NCI-H2081 treated with DMSO at 0.1 percent for 48 hours (cell line): Measurements from ENCODE around the gene OTOP3.

ENCODE experiments used
- DNase-seq: peaks from one replicate; lab custom pipeline; 2025; lab: John Stamatoyannopoulos, UW

OTOP3 gene

DNA sequence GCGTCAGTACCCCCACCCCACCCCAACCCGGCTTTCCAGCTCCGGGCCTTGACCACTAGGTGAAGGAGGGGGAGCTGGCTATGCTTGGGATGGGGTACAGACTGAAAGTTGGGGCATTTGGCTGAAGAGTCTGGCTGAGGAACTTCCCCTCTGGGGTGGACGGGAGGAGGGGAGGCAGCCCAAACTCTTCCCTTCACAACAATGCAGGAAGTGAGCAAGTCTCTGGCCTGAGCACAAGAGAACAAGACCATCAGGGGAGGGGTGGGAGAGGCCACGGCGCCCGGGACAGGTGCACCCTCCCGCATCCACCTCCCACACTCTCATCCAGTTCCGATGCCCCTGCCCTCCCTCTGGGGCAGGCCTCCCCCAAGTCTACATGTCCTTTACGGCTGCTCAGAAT, 18.3 kb upstream of the OTOP3 start:
- DNase-seq, result no peak

- DNase-seq, result no peak
Measured at GRCh38 chr17:74918906-74919305, 16.8 kb upstream of the OTOP3 start.

DNA sequence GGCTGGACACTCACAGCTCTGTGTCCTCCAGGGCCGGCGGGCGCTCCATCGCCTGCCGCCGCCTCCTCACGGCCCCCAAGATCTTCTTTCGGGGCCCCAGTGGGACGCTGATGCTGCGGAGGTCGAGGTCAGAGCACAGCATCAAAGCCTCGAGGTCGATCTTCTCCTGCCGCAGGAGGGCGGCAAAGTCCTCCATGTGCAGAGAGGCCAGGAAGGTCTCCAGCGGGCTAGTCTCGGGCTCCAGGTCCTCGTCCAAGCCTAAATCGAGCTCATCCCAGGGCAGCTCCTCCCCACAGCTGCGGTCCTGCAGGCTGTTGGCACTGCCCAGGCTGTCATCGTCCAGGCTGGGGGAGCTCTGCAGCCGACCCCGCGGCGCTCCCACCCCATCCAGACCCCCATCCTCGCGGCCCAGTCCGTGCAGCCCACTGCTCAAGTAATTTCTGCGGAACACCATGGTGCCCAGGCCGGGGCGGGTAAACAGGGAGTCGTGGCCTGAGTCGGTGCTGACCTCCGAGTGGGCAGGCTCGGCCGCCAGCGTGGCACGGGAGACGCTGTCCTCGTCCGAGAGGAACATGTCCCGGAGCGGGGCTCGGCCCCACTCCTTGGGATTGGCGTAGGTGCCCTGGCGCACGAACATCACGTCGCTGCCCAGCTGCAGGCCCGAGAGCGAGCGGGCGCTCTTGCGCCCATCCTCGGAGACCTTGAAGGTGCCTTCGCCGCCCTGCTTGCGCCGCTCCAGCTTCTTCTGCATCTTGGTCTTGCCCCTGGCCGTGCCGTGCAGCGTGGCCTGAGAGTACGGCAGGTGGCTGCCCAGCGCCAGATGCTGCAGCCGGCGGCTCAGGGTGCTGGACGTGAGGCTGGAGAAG, 16.0 kb upstream of the OTOP3 start:
- no peak for DNase-seq

- no peak for DNase-seq
Measured at GRCh38 chr17:74920306-74920620, 15.4 kb upstream of the OTOP3 start.

GRCh38 chr17:74920642-74921025, 15.1 kb upstream of the OTOP3 start:
- no peak for DNase-seq

DNA sequence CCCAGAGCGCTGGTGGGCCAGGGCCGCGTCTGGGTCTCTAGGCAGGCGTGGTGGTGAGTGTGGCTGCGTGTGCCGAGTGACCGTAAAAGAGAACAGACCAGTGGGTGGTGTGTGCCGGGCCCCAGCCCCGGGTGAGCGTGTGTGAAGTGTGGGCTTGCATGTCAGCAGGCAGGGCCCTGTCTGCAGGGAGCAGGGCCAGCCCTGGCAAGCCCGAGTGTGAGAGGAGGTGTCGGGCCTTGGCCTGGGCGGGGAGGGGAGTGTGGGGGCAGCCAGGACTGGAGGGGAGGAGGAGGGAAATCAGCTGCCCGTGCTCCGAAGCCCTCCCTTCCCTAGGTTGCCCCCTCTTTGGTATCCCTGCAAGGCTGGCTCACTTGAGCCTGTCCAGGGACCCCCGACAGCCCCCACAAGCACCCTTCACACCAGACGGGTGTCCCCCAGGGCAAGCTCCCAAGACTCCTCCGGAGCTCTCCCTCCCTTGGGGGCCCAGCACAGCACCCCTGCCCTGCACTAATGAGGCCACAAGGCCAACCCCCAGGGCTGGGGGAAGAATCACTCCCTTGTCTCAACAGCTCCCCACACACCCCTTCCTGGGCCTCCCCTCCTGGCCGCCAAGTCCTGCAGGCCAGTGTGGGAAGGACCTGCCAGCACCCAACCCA, 14.5 kb upstream of the OTOP3 start:
- DNase-seq, result no peak

DNA sequence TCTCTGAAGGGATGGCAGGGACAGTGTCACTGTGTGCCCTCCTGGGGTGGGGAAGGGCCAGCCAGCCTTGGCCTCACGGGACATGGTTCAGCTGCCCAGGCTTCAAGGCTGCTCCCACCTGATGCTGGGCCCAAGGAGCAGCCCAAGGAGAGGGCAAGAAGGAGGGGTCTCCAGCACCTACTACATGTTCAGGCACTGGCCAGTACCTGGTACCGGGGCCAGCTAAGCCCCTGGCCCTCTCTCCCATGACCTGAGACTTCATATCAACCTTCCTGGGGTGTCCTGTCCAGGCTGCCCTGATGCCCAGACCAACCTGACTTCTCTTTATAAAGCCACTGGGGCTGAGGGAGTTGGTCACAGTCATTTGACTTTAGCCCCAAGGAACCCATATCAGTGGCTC, 13.9 kb upstream of the OTOP3 start:
- no peak for DNase-seq

DNA sequence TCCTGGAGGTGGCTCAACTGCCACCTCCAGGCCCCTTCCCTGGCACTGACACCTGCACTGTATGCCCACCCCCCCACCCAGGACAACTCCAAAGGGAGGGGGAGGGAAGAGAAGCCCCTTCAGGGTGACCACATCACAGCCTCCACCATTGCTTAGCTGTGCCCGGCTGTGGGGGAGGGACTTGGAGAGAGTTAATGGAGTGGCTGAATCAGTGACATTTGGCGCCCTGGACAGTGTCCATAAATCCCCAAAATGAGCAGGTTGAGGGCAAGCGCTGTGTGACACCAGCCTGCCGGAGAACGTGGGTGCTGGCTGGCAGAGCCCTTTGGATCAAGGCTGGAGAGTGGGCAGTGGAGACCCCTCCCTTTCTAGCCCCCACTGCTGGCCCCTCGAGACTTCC, 13.5 kb upstream of the OTOP3 start:
- DNase-seq, result no peak

DNA sequence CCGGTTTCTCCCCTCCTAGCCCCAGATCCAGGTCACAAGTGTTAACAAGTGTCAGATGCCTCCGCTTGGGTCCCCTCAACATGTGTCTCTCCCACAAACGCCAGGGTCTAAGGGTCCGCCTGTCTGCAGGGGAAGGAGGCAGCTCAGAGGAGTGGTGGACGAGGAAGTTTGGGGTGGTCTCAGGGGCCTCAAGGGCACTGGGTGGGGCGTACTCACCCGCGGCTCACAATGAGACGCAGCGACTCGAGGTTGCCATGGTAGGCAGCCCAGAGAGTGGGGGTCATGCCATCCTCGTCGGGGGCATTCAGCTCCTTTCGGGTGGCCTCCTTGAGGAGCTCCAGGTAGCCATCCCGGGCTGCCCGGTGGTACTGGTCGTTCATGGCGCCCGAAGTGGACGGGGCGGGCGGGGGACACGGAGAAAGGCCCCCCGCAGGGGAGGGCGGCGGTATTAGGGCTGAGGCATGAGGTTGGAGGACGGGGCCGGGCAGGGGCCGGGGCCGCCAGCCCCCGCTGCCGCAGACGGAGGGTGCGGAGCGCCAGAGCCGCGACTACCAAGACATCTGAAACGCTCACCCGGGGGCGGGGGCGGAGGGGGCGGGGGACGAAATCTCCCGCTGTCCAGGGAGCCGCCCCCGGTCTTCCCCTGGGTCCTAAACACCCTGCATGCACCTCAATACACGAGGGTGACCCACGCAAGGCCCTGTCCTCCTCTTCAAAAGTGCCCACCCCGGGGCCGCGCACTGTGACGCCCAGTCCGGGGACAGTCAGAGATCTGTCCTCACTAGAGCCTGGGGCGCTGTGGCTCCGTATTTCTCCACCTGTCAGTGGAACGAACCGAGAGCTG, 12.8 kb upstream of the OTOP3 start, which contains the start of gene USH1G:
Gene USH1G (minus strand): TSS at position 562 of the 844 bp plus-strand sequence. CDS start 182 bp downstream, at position 380.
- no peak for DNase-seq

- no peak for DNase-seq
Measured at GRCh38 chr17:74923538-74924249, 12.0 kb upstream of the OTOP3 start.

GRCh38 chr17:74924250-74924948, 11.3 kb upstream of the OTOP3 start, which contains the start of gene OTOP2:
TSS of gene OTOP2 (plus strand) at chr17:74924273. CDS start at chr17:74924633, 360 bp downstream.
- DNase-seq, result no peak

- no peak for DNase-seq
Measured at GRCh38 chr17:74925242-74925641, 10.5 kb upstream of the OTOP3 start.

- DNase-seq, result no peak
Measured at GRCh38 chr17:74928786-74929185, 6.9 kb upstream of the OTOP3 start.

DNA sequence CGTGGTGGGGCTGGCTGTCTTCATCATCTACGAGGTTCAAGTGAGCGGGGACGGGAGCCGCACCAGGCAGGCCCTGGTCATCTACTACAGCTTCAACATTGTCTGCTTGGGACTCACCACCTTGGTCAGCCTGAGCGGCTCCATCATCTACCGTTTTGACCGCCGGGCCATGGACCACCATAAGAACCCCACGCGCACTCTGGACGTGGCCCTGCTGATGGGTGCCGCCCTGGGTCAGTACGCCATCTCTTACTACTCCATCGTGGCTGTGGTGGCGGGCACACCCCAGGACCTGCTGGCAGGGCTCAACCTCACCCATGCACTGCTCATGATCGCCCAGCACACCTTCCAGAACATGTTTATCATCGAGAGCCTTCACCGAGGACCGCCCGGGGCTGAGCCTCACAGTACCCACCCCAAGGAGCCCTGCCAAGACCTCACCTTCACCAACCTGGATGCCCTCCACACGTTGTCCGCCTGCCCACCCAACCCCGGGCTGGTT, 5.1 kb upstream of the OTOP3 start:
- no peak for DNase-seq

GRCh38 chr17:74935048-74935447, 650 bp upstream of the OTOP3 start:
- no peak for DNase-seq

- DNase-seq, result no peak
Measured at GRCh38 chr17:74936470-74936799, 737 bp downstream of the OTOP3 start.

DNA sequence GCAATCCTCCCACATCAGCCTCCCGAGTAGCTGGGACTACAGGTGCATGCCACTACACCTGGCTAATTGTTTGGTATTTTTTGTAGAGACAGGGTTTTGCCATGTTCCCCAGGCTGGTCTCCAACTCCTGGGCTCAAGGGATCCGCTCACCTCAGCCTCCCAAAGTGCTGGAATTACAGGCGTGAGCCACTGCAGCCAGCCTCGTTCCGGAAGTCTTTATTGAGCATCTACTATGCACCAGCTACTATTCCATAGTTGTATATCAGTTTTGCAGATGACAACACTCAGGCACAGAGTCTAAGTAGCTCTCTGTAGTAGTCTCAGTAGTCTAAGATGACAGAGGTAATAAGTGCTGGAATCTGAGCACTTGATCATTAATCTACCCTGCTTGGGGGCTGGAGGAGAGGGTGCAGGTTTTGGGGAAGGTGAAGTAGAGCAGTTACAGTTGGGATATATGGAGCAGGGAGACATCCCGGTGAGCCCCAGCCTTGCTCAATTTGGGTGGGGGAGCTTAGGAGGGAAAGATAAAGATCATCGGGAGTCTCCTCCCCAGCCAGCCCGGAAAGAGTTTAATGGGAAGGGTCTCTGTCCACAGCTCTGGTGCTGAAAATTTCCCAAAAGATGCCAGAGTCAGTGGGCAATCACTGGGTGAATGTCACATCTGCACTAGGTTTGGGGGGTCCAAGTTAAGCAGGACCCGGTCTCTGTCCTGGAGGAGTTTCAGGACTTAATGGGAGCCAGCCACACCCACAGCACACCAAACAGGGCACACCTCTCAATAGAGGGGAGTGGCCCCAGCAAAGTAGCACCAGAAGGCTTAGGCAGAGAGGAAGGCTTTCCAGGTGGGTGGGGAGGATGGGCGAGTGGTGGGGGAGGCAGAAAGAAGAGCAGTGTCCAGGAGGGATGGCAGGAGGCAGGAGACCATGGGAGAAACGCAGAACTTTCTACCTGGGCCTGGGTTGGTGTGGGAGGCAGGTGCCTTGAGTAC, 1.7 kb downstream of the OTOP3 start:
- DNase-seq, result no peak

- DNase-seq, result no peak
Measured at GRCh38 chr17:74938194-74938950, 2.7 kb downstream of the OTOP3 start.

GRCh38 chr17:74939534-74939933, 3.8 kb downstream of the OTOP3 start:
- no peak for DNase-seq
